K562 (cell line): Measurements from ENCODE around the gene LBP. TPM values are rescaled to one million over a fixed set of nuclear protein-coding genes. Genes with fewer than 3 reads are reported as not detected.

ENCODE experiments used
- ARID3A ChIP-seq: IDR thresholded peaks from 2 replicates; pipeline ENCODE4 v1.6.1; 2012; ENCODE audit warnings: low read depth, low read length, improper control_type of control experiment, borderline replicate concordance
- BRD4 ChIP-seq: fragments of 200-600 bp; sonication (generic); IDR thresholded peaks from 2 replicates; pipeline ENCODE4 v1.6.1; 2017; ENCODE audit warnings: inconsistent platforms
- BRF1 ChIP-seq: IDR thresholded peaks from 3 replicates; pipeline ENCODE4 v1.6.1; 2011; ENCODE audit warnings: borderline replicate concordance, mild to moderate bottlenecking; ENCODE audit not compliant: insufficient read length; ENCODE audit errors: extremely low read depth
- CHD2 ChIP-seq: IDR thresholded peaks from 2 replicates; pipeline ENCODE4 v1.6.1; 2011; ENCODE audit warnings: low read depth, low read length
- DNMT1 ChIP-seq: fragments of 450-650 bp; IDR thresholded peaks from 2 replicates; pipeline ENCODE4 v1.6.1; 2016; ENCODE audit warnings: antibody characterized with exemption, mild to moderate bottlenecking
- E2F6 ChIP-seq, 2 experiments: IDR thresholded peaks; 2 replicates each; pipeline ENCODE4 v1.6.1; 2011; ENCODE audit warnings: borderline replicate concordance in 1 of 2, control low read depth in 1 of 2, low read depth in 1 of 2, low read length in 1 of 2, mild to moderate bottlenecking in 1 of 2, mixed read lengths in 1 of 2, moderate library complexity in 1 of 2; ENCODE audit not compliant: insufficient read depth in 1 of 2, insufficient read length in 1 of 2, poor library complexity in 1 of 2, severe bottlenecking in 1 of 2; ENCODE audit errors: extremely low read depth in 1 of 2
- EHMT2 ChIP-seq: fragments of 450-650 bp; IDR thresholded peaks from 2 replicates; pipeline ENCODE4 v1.6.1; 2018; ENCODE audit warnings: antibody characterized with exemption
- GABPB1 ChIP-seq: sonication (generic); formaldehyde crosslinking; IDR thresholded peaks from 2 replicates; pipeline ENCODE4 v1.8.0; 2022; ENCODE audit warnings: mild to moderate bottlenecking, missing genetic modification reagents
- HMG20A ChIP-seq: fragments of 450-650 bp; formaldehyde crosslinking; conservative IDR thresholded peaks from 2 replicates; pipeline ENCODE4 v1.4.0; 2020; ENCODE audit warnings: mild to moderate bottlenecking, mixed read lengths
- HNRNPH1 ChIP-seq: fragments of 200-400 bp; formaldehyde crosslinking; optimal IDR thresholded peaks from 2 replicates; pipeline ENCODE3; 2017; ENCODE audit warnings: low read depth, mild to moderate bottlenecking, low read length, moderate library complexity
- KLF6 ChIP-seq: fragments of 250-450 bp; sonication (Bioruptor Pico); IDR thresholded peaks from 2 replicates; pipeline ENCODE4 v1.4.0; 2020; ENCODE audit warnings: mild to moderate bottlenecking, moderate library complexity, borderline replicate concordance
- LARP7 ChIP-seq: fragments of 450-650 bp; IDR thresholded peaks from 2 replicates; pipeline ENCODE4 v1.6.1; 2016
- NR0B1 ChIP-seq: fragments of 450-650 bp; IDR thresholded peaks from one replicate; pipeline ENCODE4 v1.6.1; 2018; ENCODE audit warnings: mild to moderate bottlenecking, moderate library complexity; ENCODE audit not compliant: partially characterized antibody
- RFX5 ChIP-seq: IDR thresholded peaks from 2 replicates; pipeline ENCODE4 v1.6.1; 2011; ENCODE audit warnings: low read depth, mild to moderate bottlenecking, improper control_type of control experiment, low read length
- SIN3B ChIP-seq: fragments of 450-650 bp; IDR thresholded peaks from 2 replicates; pipeline ENCODE4 v1.6.1; 2017; ENCODE audit warnings: low read depth, mild to moderate bottlenecking, moderate library complexity
- TCF15 ChIP-seq: fragments of 250-450 bp; sonication (Bioruptor Pico); IDR thresholded peaks from 2 replicates; pipeline ENCODE4 v1.8.0; 2022; ENCODE audit warnings: moderate library complexity, mild to moderate bottlenecking, inconsistent platforms
- THAP12 ChIP-seq: fragments of 250-450 bp; sonication (Bioruptor Pico); IDR thresholded peaks from 2 replicates; pipeline ENCODE4 v1.9.0; 2021; ENCODE audit warnings: mild to moderate bottlenecking, inconsistent platforms
- ZNF24 ChIP-seq: fragments of 450-650 bp; IDR thresholded peaks from 2 replicates; pipeline ENCODE4 v1.6.1; 2016
- ZNF408 ChIP-seq: fragments of 250-450 bp; sonication (Bioruptor Pico); IDR thresholded peaks from 2 replicates; pipeline ENCODE4 v1.4.0; 2020; ENCODE audit warnings: low read depth, mild to moderate bottlenecking, moderate library complexity
- ZNF445 ChIP-seq: fragments of 250-450 bp; sonication (Bioruptor Pico); IDR thresholded peaks from 2 replicates; pipeline ENCODE4 v1.4.0; 2020; ENCODE audit warnings: low read depth, mild to moderate bottlenecking, moderate library complexity
- ZNF589 ChIP-seq: fragments of 200-800 bp; sonication (Bioruptor generic); IDR thresholded peaks from 2 replicates; pipeline ENCODE4 v1.6.1; 2016; ENCODE audit warnings: low read depth, missing genetic modification characterization, missing compliant biosample characterization
- polyA plus RNA-seq, 8 experiments: library from polyadenylated mRNA; depleted of rRNA in 4 of 8; stranded (reverse) in 5 of 8; unstranded in 3 of 8; fragments of >200 nt; fragmentation: Nextera tagmentation in 2 of 8; fragmentation: Illumina TruSeq in 1 of 8; extraction: Ambion mirVana in 2 of 8; extraction: Trizol in 1 of 8; gene quantifications; 2 replicates each; pipeline versions ENCODE4 v1.2.1 to v1.2.3, GENCODE V29; 2011 to 2014; ENCODE audit warnings: inconsistent platforms in 1 of 8, missing spikeins in 1 of 8
- total RNA-seq, 7 experiments: library from RNA; depleted of rRNA in 6 of 7; stranded (reverse); fragments of >200 nt in 6 of 7; fragmentation: Illumina TruSeq in 2 of 7; extraction: Trizol in 2 of 7; gene quantifications; 2 replicates each; pipeline versions ENCODE4 v1.2.1 to v1.2.3, GENCODE V29; 2011 to 2021; ENCODE audit warnings: low replicate concordance in 1 of 7

LBP gene
- total and polyA plus RNA-seq, 9 of the 15 experiments (the other 6 are each of a cell fraction or from before 2014, with no cell fraction given): 0.06 to 0.31 (median 0.09) TPM; not detected in 3

GRCh38 chr20:38337561-38338140 lies 8.6 kb upstream of the LBP start (continued):
- no peak for TF ChIP-seq ARID3A
- TF ChIP-seq E2F6 (IDR thresholded peaks at IDR 0.05; ENCODE audit: borderline replicate concordance in 1 of 2, extremely low read depth in 1 of 2, insufficient read depth in 1 of 2, insufficient read length in 1 of 2, low read depth in 1 of 2, low read length in 1 of 2, poor library complexity in 1 of 2, severe bottlenecking in 1 of 2): no peak
- no peak for TF ChIP-seq HNRNPH1
- TF ChIP-seq SIN3B: no peak
- no peak for TF ChIP-seq RFX5
- TF ChIP-seq TCF15 (CRISPR knock-in tag): no peak
- TF ChIP-seq ZNF408 (CRISPR knock-in tag): no peak
- peak; percentile 51 for TF ChIP-seq THAP12 (CRISPR knock-in tag)
- no peak for TF ChIP-seq ZNF445 (CRISPR knock-in tag)
- no peak for TF ChIP-seq CHD2
- no peak for TF ChIP-seq HMG20A (CRISPR knock-in tag)
- no peak for TF ChIP-seq NR0B1
- TF ChIP-seq KLF6 (CRISPR knock-in tag): no peak
- no peak for TF ChIP-seq ZNF589 (CRISPR knock-in tag)
- TF ChIP-seq BRD4: no peak
- peak; percentile 63 for TF ChIP-seq GABPB1 (CRISPR knock-in tag)
- TF ChIP-seq LARP7: no peak
- TF ChIP-seq BRF1: no peak
- TF ChIP-seq ZNF24: peak; percentile 61; the same call in 1 of the 2 replicates
- TF ChIP-seq DNMT1: no peak
- TF ChIP-seq EHMT2: peak; percentile 41; the same call in 1 of the 2 replicates
